Testis (tissue), 2 donors: ENCODE data around the gene GPR176.

Experiments used
- POLR2A ChIP-seq: fragments of 450-650 bp; IDR thresholded peaks from one replicate; pipeline ENCODE4 v1.6.1; 2017; ENCODE audit warnings: antibody characterized with exemption, mild to moderate bottlenecking, moderate library complexity
- TF ChIP-seq, protein P1 (sequence below), 3 experiments: fragments of 450-650 bp in 2 of 3; fragments of 200-600 bp in 1 of 3; sonication (generic) in 1 of 3; IDR thresholded peaks; one replicate each; pipeline ENCODE4 v1.5.1; 2016 to 2019; ENCODE audit warnings: antibody characterized with exemption in 3 of 3, mild to moderate bottlenecking in 2 of 3, moderate library complexity in 1 of 3

DNA sequence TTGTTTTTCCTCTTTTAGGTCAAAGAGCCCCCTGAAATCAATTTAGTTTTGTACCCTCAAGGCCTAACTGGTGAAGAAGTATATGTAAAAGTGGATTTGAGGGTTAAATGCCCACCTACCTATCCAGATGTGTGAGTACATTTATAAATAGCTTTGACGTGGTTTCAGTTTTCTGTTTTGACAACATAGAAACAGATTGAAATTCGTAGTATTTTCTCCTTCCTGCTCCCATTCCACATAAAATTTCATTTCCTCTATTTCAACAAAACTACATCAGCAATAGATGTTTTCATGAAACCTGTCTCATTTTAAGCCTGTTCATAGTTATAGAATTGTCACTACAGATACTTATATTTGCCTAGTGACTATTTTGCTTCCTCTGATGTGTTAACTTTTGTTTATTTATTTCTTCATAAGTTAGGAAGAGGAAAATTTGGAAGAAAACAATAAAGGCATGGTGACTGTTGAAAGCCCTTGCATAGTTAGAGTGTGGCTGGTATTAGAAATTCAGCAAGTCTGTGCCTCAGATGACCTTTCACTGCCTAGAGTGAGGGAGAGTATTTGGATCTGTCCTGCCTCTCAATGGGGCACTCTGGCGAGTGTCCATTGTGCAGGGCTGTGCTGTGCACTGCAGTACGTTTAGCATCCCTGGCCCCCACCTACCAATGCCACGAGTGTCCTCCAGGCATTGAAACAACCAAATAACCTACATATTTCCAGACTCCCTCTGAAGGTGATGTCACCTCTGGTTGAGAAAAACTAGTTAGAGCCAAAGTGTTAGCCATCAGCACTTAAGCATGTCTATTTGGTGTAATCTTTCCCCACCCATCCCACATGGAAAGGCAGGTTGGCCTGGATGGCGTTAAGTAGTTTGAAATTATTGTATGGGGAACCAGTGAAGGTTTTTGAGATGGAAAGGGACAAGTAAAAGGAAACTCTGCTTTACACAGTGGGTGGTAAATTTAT, 19.7 kb upstream of the GPR176 start:
- TF ChIP-seq, protein P1, sequence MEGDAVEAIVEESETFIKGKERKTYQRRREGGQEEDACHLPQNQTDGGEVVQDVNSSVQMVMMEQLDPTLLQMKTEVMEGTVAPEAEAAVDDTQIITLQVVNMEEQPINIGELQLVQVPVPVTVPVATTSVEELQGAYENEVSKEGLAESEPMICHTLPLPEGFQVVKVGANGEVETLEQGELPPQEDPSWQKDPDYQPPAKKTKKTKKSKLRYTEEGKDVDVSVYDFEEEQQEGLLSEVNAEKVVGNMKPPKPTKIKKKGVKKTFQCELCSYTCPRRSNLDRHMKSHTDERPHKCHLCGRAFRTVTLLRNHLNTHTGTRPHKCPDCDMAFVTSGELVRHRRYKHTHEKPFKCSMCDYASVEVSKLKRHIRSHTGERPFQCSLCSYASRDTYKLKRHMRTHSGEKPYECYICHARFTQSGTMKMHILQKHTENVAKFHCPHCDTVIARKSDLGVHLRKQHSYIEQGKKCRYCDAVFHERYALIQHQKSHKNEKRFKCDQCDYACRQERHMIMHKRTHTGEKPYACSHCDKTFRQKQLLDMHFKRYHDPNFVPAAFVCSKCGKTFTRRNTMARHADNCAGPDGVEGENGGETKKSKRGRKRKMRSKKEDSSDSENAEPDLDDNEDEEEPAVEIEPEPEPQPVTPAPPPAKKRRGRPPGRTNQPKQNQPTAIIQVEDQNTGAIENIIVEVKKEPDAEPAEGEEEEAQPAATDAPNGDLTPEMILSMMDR (IDR thresholded peaks at IDR 0.05): no peak
- no peak for TF ChIP-seq POLR2A
